ENCODE data around the gene GSG1L. TPM values are rescaled to one million over a fixed set of nuclear protein-coding genes. Genes with fewer than 3 reads are reported as not detected.

GSG1L gene
- total RNA-seq, 1 donor from 2014 or later, result not detected

- TF ChIP-seq CTCF (IDR thresholded peaks at IDR 0.05; ENCODE audit: insufficient read depth, low read length, poor library complexity, severe bottlenecking), result no peak
- no peak for DNase-seq (ENCODE audit: low read depth)
- Histone ChIP-seq H3K27me3 (ENCODE audit: control insufficient read depth, insufficient read depth, low read length) (peaks cover 5% of the 10 kb centered on the region), H3K4me3 (ENCODE audit: low read depth, low read length) (no peak overlapping the region), H3K36me3 (ENCODE audit: control insufficient read depth, insufficient read depth, low read length) (no peaks in the 10 kb centered on the region)
Observed at GRCh38 chr16:28014851-28015250, 48.7 kb downstream of the GSG1L start.

GRCh38 chr16:28013878-28014277, 49.6 kb downstream of the GSG1L start:
- no peaks in the 10 kb centered on the region for H3K36me3 ChIP-seq (ENCODE audit: control insufficient read depth, insufficient read depth, low read length)
- no peak overlapping the region for H3K4me3 ChIP-seq (ENCODE audit: low read depth, low read length)
- no peak for TF ChIP-seq CTCF (IDR thresholded peaks at IDR 0.05; ENCODE audit: insufficient read depth, low read length, poor library complexity, severe bottlenecking)
- no peak for DNase-seq (ENCODE audit: low read depth)
- peaks cover 5% of the 10 kb centered on the region for H3K27me3 ChIP-seq (ENCODE audit: control insufficient read depth, insufficient read depth, low read length)

DNA sequence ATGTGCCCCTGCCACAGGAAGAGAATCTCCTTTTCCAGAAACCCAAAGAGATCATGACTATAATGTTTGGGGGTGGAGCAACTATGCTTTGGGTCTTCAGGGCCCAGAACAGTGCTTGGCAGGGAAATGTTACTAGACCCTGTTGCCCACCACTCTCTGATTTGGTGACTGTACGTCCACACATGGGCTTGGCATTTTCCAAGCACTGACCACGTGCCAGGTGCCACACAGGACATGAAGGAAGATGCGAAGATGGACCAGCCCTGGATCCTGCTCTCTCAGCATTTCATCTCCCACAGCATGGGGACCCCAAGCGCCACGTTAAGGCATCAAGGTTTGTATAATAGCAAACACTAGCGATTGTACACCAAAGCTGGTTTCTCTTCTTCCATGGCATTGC, 50.1 kb downstream of the GSG1L start:
- TF ChIP-seq CTCF (IDR thresholded peaks at IDR 0.05; ENCODE audit: insufficient read depth, low read length, poor library complexity, severe bottlenecking), result no peak
- Histone ChIP-seq H3K36me3 (ENCODE audit: control insufficient read depth, insufficient read depth, low read length) (no peaks in the 10 kb centered on the region), H3K4me3 (ENCODE audit: low read depth, low read length) (no peak overlapping the region), H3K27me3 (ENCODE audit: control insufficient read depth, insufficient read depth, low read length) (peaks cover 5% of the 10 kb centered on the region)
- no peak for DNase-seq (ENCODE audit: low read depth)

- Histone ChIP-seq H3K4me3 (ENCODE audit: low read depth, low read length) (no peak overlapping the region), H3K27me3 (ENCODE audit: control insufficient read depth, insufficient read depth, low read length) (peaks cover 5% of the 10 kb centered on the region), H3K36me3 (ENCODE audit: control insufficient read depth, insufficient read depth, low read length) (no peaks in the 10 kb centered on the region)
- no peak for DNase-seq (ENCODE audit: low read depth)
- no peak for TF ChIP-seq CTCF (IDR thresholded peaks at IDR 0.05; ENCODE audit: insufficient read depth, low read length, poor library complexity, severe bottlenecking)
Observed at GRCh38 chr16:28011971-28012445, 51.5 kb downstream of the GSG1L start.

GRCh38 chr16:28011223-28011622, 52.3 kb downstream of the GSG1L start:
- DNase-seq (ENCODE audit: low read depth), result no peak
- peaks cover 5% of the 10 kb centered on the region for H3K27me3 ChIP-seq (ENCODE audit: control insufficient read depth, insufficient read depth, low read length)
- H3K36me3 ChIP-seq (ENCODE audit: control insufficient read depth, insufficient read depth, low read length), result no peaks in the 10 kb centered on the region
- no peak overlapping the region for H3K4me3 ChIP-seq (ENCODE audit: low read depth, low read length)
- TF ChIP-seq CTCF (IDR thresholded peaks at IDR 0.05; ENCODE audit: insufficient read depth, low read length, poor library complexity, severe bottlenecking), result no peak

GRCh38 chr16:28010671-28011070, 52.8 kb downstream of the GSG1L start:
- H3K27me3 ChIP-seq (ENCODE audit: control insufficient read depth, insufficient read depth, low read length), result peaks cover 5% of the 10 kb centered on the region
- no peak for TF ChIP-seq CTCF (IDR thresholded peaks at IDR 0.05; ENCODE audit: insufficient read depth, low read length, poor library complexity, severe bottlenecking)
- no peak overlapping the region for H3K4me3 ChIP-seq (ENCODE audit: low read depth, low read length)
- no peaks in the 10 kb centered on the region for H3K36me3 ChIP-seq (ENCODE audit: control insufficient read depth, insufficient read depth, low read length)
- no peak for DNase-seq (ENCODE audit: low read depth)

Measured in kidney epithelial cell (primary cell).